ENCODE data around the gene BRD9.
"Not testable (repeated sequence)": the region's sequence is repeated elsewhere in the genome, so short reads cannot be mapped to it uniquely, and the experiment has no call there.

BRD9 gene

GRCh38 chr5:858726-859125, 33.9 kb downstream of the BRD9 start:
- DNase-seq, result no peak

- DNase-seq, result no peak
Observed at GRCh38 chr5:856531-857425, 35.8 kb downstream of the BRD9 start.

- no peak for DNase-seq
Observed at GRCh38 chr5:855771-856530, 36.6 kb downstream of the BRD9 start.

- no peak for DNase-seq
Observed at GRCh38 chr5:854966-855743, 37.4 kb downstream of the BRD9 start.

- no peak for DNase-seq
Observed at GRCh38 chr5:854217-854616, 38.4 kb downstream of the BRD9 start.

GRCh38 chr5:853416-854090, 39.0 kb downstream of the BRD9 start:
- not testable (repeated sequence) for DNase-seq

- no peak for DNase-seq
Observed at GRCh38 chr5:852431-853401, 39.9 kb downstream of the BRD9 start.

GRCh38 chr5:852018-852417, 40.6 kb downstream of the BRD9 start:
- no peak for DNase-seq

GRCh38 chr5:851553-851952, 41.0 kb downstream of the BRD9 start:
- DNase-seq, result no peak

- DNase-seq, result no peak
Observed at GRCh38 chr5:851076-851475, 41.5 kb downstream of the BRD9 start.

- DNase-seq, result no peak
Observed at GRCh38 chr5:850511-851006, 42.0 kb downstream of the BRD9 start, which contains the start of gene ZDHHC11. Gene ZDHHC11, minus strand, starts transcription at chr5:850986. Its CDS starts 384 bp downstream, at chr5:850602.

- DNase-seq, result no peak
Observed at GRCh38 chr5:849651-850301, 42.8 kb downstream of the BRD9 start.

GRCh38 chr5:848671-849111, 43.9 kb downstream of the BRD9 start:
- no peak for DNase-seq

- not testable (repeated sequence) for DNase-seq
Observed at GRCh38 chr5:847736-848135, 44.9 kb downstream of the BRD9 start.

GRCh38 chr5:847212-847611, 45.4 kb downstream of the BRD9 start:
- not testable (repeated sequence) for DNase-seq

- not testable (repeated sequence) for DNase-seq
Observed at GRCh38 chr5:846602-847091, 46.0 kb downstream of the BRD9 start.

- not testable (repeated sequence) for DNase-seq
Observed at GRCh38 chr5:845676-846601, 46.7 kb downstream of the BRD9 start.

GRCh38 chr5:845031-845675, 47.4 kb downstream of the BRD9 start:
- not testable (repeated sequence) for DNase-seq
